NCI-H226 (cell line): ENCODE data around the gene BAD.

Experiments
- DNase-seq: peaks from one replicate; pipeline ENCODE4 v3.0.0-alpha.2; 2015

BAD gene

GRCh38 chr11:64241491-64242374 lies 42.7 kb downstream of the BAD start:
- peak; percentile 48 for DNase-seq

- peak; percentile 91 for DNase-seq
Observed at GRCh38 chr11:64241241-64241490, 43.3 kb downstream of the BAD start.

- peak; percentile 94 for DNase-seq
Observed at GRCh38 chr11:64240435-64241240, 43.8 kb downstream of the BAD start, which contains the start of gene FKBP2. TSS of gene FKBP2 (plus strand) at chr11:64241095. CDS start at chr11:64242388, 1,293 bp downstream.

- no peak for DNase-seq
Observed at GRCh38 chr11:64239662-64240434, 44.6 kb downstream of the BAD start.

- DNase-seq: no peak
Observed at GRCh38 chr11:64238999-64239398, 45.5 kb downstream of the BAD start.

GRCh38 chr11:64238076-64238475 lies 46.4 kb downstream of the BAD start:
- DNase-seq: no peak

GRCh38 chr11:64237484-64237951 lies 46.9 kb downstream of the BAD start:
- no peak for DNase-seq

- DNase-seq: no peak
Observed at GRCh38 chr11:64235437-64236161, 48.9 kb downstream of the BAD start.

- no peak for DNase-seq
Observed at GRCh38 chr11:64234647-64235379, 49.7 kb downstream of the BAD start.

- DNase-seq: peak; percentile 43
Observed at GRCh38 chr11:64233913-64234586, 50.4 kb downstream of the BAD start, which contains the start of gene VEGFB. TSS of gene VEGFB (plus strand) at chr11:64234584. CDS start at chr11:64234834, 250 bp downstream.

- no peak for DNase-seq
Observed at GRCh38 chr11:64232967-64233315, 51.5 kb downstream of the BAD start.

GRCh38 chr11:64232182-64232966 lies 52.1 kb downstream of the BAD start:
- no peak for DNase-seq

GRCh38 chr11:64231546-64231945 lies 52.9 kb downstream of the BAD start:
- no peak for DNase-seq

- DNase-seq: no peak
Observed at GRCh38 chr11:64230985-64231365, 53.5 kb downstream of the BAD start.

GRCh38 chr11:64230171-64230984 lies 54.1 kb downstream of the BAD start, which contains the start of gene DNAJC4:
TSS of gene DNAJC4 (plus strand) at chr11:64230548. CDS start at chr11:64230855, 307 bp downstream.
- peak; percentile 86 for DNase-seq

GRCh38 chr11:64229744-64230170 lies 54.7 kb downstream of the BAD start:
- no peak for DNase-seq

GRCh38 chr11:64229090-64229743 lies 55.2 kb downstream of the BAD start:
- no peak for DNase-seq

GRCh38 chr11:64227405-64227956 lies 57.0 kb downstream of the BAD start:
- DNase-seq: no peak
